ENCODE data around the gene ETV3. TPM values are rescaled to one million over a fixed set of nuclear protein-coding genes. Genes with fewer than 3 reads are reported as not detected.
A peak's percentile ranks its signal among the peaks of the same experiment; 100 is the strongest.

The ETV3 gene
- total and polyA plus RNA-seq, 7 donors = 5.5 to 22.7 (median 16.3) TPM

GRCh38 chr1:157112186-157112867 is 25.9 kb downstream of the ETV3 start:
- intact Hi-C loops (cut with DNase I) = no loop called here
- WGBS, 3 donors = 76 to 83% (median 79%) methylated on average over 8 of the region's 8 CpGs

GRCh38 chr1:157111396-157112165 is 26.6 kb downstream of the ETV3 start:
- no peak for TF ChIP-seq CTCF (IDR thresholded peaks at IDR 0.05)
- no peaks in the 10 kb centered on the region for H3K9me3 ChIP-seq
- H3K36me3 ChIP-seq (ENCODE audit: insufficient read depth in 1 of 2, low read depth in 1 of 2) = no peaks in the 10 kb centered on the region
- ATAC-seq = no peak
- WGBS, 3 donors = 47 to 58% (median 56%) methylated on average over 19 of the region's 19 CpGs
- no peak overlapping the region for H3K27ac ChIP-seq
- intact Hi-C loops (cut with DNase I) = no loop called here
- H3K4me1 ChIP-seq = no peaks in the 10 kb centered on the region
- DNase-seq = no peak
- H3K27me3 ChIP-seq (ENCODE audit: insufficient read depth in 3 of 3, low read length in 2 of 3) = peaks cover 0 to 53% (median 10%) of the 10 kb centered on the region in 3 donors
- no peak overlapping the region for H3K4me3 ChIP-seq

More at GRCh38 chr1:157112186-157112867, 25.9 kb downstream of the ETV3 start:
- no peaks in the 10 kb centered on the region for H3K9me3 ChIP-seq
- no peaks in the 10 kb centered on the region for H3K4me1 ChIP-seq
- no peak overlapping the region for H3K27ac ChIP-seq
- no peak overlapping the region for H3K4me3 ChIP-seq
- ATAC-seq (no peak), DNase-seq (no peak)
- TF ChIP-seq CTCF (IDR thresholded peaks at IDR 0.05) = no peak
- H3K27me3 ChIP-seq (ENCODE audit: insufficient read depth in 3 of 3, low read length in 2 of 3) = peaks cover 0 to 50% (median 9%) of the 10 kb centered on the region in 3 donors
- no peaks in the 10 kb centered on the region for H3K36me3 ChIP-seq (ENCODE audit: insufficient read depth in 1 of 2, low read depth in 1 of 2)

DNA sequence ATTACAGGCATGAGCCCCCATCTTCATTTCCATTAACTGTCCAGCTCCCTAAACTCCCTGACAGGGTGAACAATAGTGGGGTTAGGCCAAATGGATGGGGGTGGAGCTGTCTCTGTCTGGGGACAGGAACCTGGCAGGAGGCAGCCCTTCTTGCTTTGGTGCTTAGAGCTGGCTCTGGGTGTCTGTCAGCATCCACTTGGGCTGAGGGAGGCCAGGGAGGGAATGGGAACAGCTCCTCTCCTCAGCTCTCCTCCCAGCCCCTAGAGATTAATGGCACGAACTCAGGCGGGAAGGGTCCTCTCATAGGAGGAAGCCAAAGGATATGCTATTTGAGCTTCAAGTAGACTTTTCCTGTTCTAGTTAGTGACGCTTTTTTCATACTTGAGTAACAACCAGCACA is 27.5 kb downstream of the ETV3 start:
- peaks cover 0 to 59% (median 15%) of the 10 kb centered on the region in 3 donors for H3K27me3 ChIP-seq (ENCODE audit: insufficient read depth in 3 of 3, low read length in 2 of 3)
- no peak for TF ChIP-seq CTCF (IDR thresholded peaks at IDR 0.05)
- no peak for ATAC-seq

DNA sequence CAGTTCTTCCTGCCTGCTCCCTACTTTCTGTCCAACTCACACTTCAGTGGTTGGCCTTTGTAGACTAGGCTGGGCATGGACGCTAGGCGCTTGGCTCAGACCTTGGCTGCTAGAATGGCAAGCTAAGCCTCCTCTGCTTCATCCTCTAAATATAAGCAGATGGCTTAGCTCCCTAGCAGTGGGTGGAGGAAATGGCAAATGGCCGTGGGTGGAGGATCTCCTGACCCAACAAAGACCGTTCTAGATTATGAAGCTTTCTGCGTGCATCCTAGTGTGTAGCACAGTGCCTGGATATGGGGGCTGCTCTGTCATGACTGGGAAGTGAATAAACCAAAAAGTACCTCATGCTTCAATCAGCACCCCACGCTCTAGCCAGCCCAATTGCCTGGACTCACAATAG is 28.2 kb downstream of the ETV3 start:
- TF ChIP-seq CTCF (IDR thresholded peaks at IDR 0.05) = no peak
- no peak overlapping the region for H3K4me3 ChIP-seq
- H3K27ac ChIP-seq = no peak overlapping the region
- DNase-seq = no peak
- intact Hi-C loops (cut with DNase I) = no loop called here
- peaks cover 0 to 62% (median 15%) of the 10 kb centered on the region in 3 donors for H3K27me3 ChIP-seq (ENCODE audit: insufficient read depth in 3 of 3, low read length in 2 of 3)
- ATAC-seq = peak in 3 of 4 donors; percentile 36 to 52 (median 47)
- H3K4me1 ChIP-seq = no peaks in the 10 kb centered on the region
- 43 to 50% (median 43%) methylated on average over 6 of the region's 6 CpGs for WGBS, 3 donors
- H3K9me3 ChIP-seq = no peaks in the 10 kb centered on the region
- H3K36me3 ChIP-seq (ENCODE audit: insufficient read depth in 1 of 2, low read depth in 1 of 2) = no peaks in the 10 kb centered on the region

More for the DNA sequence above, 27.5 kb downstream of the ETV3 start:
- DNase-seq = no peak
- 74 to 79% (median 76%) methylated on average over 3 of the region's 3 CpGs for WGBS, 3 donors
- Histone ChIP-seq H3K4me1 (no peaks in the 10 kb centered on the region), H3K27ac (no peak overlapping the region), H3K9me3 (no peaks in the 10 kb centered on the region), H3K4me3 (no peak overlapping the region), H3K36me3 (ENCODE audit: insufficient read depth in 1 of 2, low read depth in 1 of 2) (no peaks in the 10 kb centered on the region)
- intact Hi-C loops (cut with DNase I) = no loop called here
